Cardiac septum (tissue), 1 donor: Measurements from ENCODE around the gene CGNL1. TPM values are rescaled to one million over a fixed set of nuclear protein-coding genes. Genes with fewer than 3 reads are reported as not detected.

ENCODE experiments used
- DNase-seq: peaks from one replicate; pipeline ENCODE4 v3.0.0-alpha.2; 2020; ENCODE audit warnings: low spot score
- intact Hi-C: fragments of 100-400 bp; cut with DNase I; formaldehyde crosslinking; loops from one replicate; pipeline ENCODE4 v1.14.0; 2022
- total RNA-seq: library from RNA; stranded (reverse); fragmentation: NEBNext Ultra II Directional; extraction: Animal tissue kit (Norgen Biotek cat#: 25700); gene quantifications from one replicate; pipeline ENCODE4 v1.2.1, GENCODE V29; 2021
- donor health status: DM: no; HTN: no; CAD: no.

CGNL1 gene
- total RNA-seq, 1 donor from 2014 or later = 19.6 TPM

GRCh38 chr15:57410373-57410772 is 34.1 kb downstream of the CGNL1 start:
- intact Hi-C loops = no loop called here
- no peak for DNase-seq

GRCh38 chr15:57411945-57412768 is 35.9 kb downstream of the CGNL1 start:
- intact Hi-C loops = no loop called here
- no peak for DNase-seq

- DNase-seq = no peak
- intact Hi-C loops = no loop called here
Observed at GRCh38 chr15:57415602-57416001, 39.3 kb downstream of the CGNL1 start.

- DNase-seq = no peak
- intact Hi-C loops = no loop called here
Observed at GRCh38 chr15:57418635-57419034, 42.3 kb downstream of the CGNL1 start.

GRCh38 chr15:57419335-57419734 is 43.0 kb downstream of the CGNL1 start:
- intact Hi-C loops = no loop called here
- DNase-seq = no peak

GRCh38 chr15:57421110-57421509 is 44.8 kb downstream of the CGNL1 start:
- intact Hi-C loops = no loop called here
- DNase-seq = no peak

GRCh38 chr15:57421551-57421950 is 45.2 kb downstream of the CGNL1 start:
- DNase-seq = no peak
- intact Hi-C loops = no loop called here

GRCh38 chr15:57422113-57422754 is 45.9 kb downstream of the CGNL1 start:
- intact Hi-C loops = no loop called here
- DNase-seq = no peak

- intact Hi-C loops = no loop called here
- DNase-seq = no peak
Observed at GRCh38 chr15:57423599-57424140, 47.4 kb downstream of the CGNL1 start.

GRCh38 chr15:57424628-57425405 is 48.5 kb downstream of the CGNL1 start:
- DNase-seq = no peak
- intact Hi-C loops = no loop called here

GRCh38 chr15:57425842-57426241 is 49.5 kb downstream of the CGNL1 start:
- no peak for DNase-seq
- intact Hi-C loops = no loop called here

- intact Hi-C loops = no loop called here
- no peak for DNase-seq
Observed at GRCh38 chr15:57427367-57427821, 51.1 kb downstream of the CGNL1 start.

- intact Hi-C loops = no loop called here
- no peak for DNase-seq
Observed at GRCh38 chr15:57432141-57432741, 55.9 kb downstream of the CGNL1 start.

GRCh38 chr15:57436166-57436565 is 59.9 kb downstream of the CGNL1 start:
- DNase-seq = no peak
- intact Hi-C loops = no loop called here

GRCh38 chr15:57436961-57437360 is 60.7 kb downstream of the CGNL1 start:
- no peak for DNase-seq
- intact Hi-C loops = no loop called here

GRCh38 chr15:57437564-57437963 is 61.3 kb downstream of the CGNL1 start:
- DNase-seq = no peak
- intact Hi-C loops = no loop called here

GRCh38 chr15:57438166-57438565 is 61.9 kb downstream of the CGNL1 start:
- intact Hi-C loops = no loop called here
- no peak for DNase-seq

- intact Hi-C loops = no loop called here
- DNase-seq = no peak
Observed at GRCh38 chr15:57439128-57440027, 63.1 kb downstream of the CGNL1 start.

GRCh38 chr15:57440167-57440566 is 63.9 kb downstream of the CGNL1 start:
- no peak for DNase-seq
- intact Hi-C loops = no loop called here
